Suppressor macrophage (primary cell): ENCODE data around the gene BTBD9.
A peak's percentile ranks its signal among the peaks of the same experiment; 100 is the strongest.

Source experiments
- DNase-seq, 4 experiments: peaks; one replicate each; pipeline ENCODE4 v3.0.0-alpha.2; 2020 to 2022

Gene BTBD9

DNA sequence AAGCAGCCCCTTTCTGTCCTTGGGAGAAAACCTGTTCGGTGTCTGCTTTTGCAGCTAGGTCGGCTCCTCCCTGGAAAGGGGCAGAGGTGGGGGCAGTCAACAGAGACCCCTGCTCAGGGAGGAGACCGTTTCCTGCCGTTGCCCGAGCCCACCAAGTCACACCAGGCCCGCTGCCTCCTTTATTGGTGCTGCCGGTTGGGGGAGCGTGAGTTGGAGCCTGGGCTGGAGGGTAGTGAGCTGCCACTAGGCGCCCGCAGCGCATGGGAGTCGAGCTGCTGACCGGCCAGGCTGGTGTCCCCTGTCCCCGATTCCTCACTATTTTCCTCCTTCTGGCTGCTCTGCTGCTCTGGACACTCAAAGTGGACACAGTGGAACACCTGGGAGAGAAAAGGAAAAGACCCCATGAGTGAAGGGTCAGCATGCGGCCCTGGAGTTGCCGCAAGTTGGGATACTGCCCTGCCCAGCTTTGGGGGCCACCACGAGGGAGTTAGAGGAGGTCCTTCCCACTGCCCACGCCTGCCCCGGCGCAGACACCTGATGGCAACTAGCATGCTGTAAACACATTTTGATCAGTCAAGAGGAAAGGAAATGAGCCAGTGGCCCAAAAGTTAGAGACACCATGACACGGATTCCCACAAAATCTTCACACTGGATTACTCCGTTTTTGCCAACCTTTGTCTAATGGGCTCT is 464.8 kb downstream of the BTBD9 start:
- no peak for DNase-seq

DNA sequence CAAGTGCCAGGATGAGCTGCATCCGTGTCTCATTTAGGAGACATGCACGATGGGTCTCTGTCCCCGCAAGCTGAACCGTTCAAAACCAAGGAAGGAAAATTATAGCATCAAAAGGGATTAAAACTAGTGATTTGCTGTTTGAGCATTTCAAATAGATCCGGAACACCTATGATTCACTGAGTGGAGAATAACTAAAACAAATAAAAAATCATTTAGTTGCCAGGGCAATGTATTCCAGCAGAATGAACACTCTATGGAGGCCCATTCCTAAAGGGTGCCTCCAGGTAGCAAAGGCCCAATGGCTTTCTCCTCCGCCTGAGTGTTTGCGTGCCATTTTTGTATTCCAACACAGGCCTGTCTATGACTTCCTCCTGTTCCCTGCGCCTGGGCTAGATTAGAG is 465.4 kb downstream of the BTBD9 start:
- DNase-seq, result no peak

DNA sequence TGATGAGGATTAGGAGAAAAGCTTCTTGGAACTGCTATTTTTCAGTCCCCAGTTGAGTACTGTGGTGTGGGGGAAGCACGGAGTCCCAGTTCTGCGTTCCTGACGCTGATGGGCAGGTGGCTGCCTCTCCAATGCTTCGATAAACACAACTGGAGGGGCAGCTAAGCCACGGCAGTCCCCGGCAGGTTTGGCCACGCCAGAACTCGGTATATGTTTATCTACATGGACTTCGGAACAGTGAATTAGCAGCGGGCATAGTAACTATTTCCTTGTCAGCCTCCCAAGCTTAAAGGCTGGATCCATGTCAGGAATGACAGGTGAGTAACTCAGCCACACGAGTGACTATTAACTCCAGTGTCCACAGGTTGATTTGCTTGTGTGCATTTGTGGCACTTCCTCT is 465.8 kb downstream of the BTBD9 start:
- no peak for DNase-seq

DNA sequence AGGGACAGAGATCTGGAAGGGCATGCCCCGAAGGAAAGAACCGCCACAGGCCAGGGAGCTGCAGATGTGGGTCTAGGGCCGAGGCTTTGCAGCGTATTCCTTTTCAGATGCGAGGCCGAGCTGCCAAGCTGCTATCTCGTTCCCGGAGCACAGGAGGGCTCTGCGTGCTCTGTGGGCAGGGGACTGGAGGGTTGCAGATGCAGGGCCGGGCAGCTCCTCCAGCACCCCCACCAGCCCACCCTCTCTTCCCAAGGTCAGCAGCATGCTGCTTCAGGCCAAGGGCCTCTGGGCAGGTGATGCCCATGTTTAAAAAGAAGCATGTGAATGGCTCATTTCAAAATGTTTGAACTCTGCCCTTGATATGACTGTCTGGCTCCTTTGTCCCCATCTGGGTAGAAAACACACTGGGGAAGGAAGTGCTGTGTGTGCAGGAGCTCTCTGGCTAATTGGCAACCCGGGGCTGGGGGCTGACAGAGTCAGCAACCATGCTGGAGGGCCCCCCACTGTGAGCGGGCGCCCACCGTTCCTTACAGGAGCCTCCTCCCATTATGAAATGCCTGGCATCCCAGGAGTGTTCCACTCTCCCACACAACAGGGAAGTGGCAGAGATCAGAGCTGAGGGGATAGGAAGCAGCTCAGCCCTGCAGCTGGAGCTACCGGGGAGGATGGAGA is 466.9 kb downstream of the BTBD9 start:
- DNase-seq, result no peak

DNA sequence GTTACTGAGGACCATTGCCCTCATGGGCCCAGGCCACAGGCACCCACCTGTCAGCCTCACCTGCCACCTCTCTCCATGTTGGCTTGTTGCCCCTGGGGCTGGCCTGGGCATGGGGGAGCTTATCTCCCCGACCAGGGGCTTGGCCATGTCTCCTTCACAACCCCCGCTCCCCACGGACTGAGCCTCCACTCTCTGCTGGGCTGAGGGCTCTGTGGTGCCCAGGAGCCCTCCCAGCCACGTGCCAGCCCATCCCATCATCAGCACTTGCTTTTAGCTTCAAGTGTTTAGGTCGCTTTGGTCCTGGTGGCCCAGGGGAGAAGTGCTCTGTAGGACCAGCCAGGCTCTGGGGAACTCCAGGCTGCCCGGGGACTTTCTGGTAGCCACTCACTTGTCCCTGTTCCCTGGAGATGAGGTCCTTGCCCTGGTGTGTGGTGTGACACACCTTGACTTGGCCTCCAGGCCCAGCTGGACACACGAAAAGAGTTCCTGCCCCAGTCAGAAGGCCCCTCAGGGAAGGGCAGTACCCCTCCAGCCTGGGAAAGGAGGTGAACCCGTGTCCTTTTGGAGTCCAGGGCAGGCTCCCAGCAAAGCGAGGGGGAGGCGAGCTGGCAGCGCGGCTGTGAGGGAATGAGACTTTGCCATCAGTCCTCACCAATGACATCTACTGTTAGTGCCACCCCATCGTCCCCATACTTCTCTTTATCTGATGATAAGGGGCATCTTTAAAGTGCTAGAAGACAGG is 467.6 kb downstream of the BTBD9 start:
- DNase-seq, result no peak

- no peak for DNase-seq
These were observed 468.9 kb downstream of the BTBD9 start for GRCh38 chr6:38170666-38171355.

DNA sequence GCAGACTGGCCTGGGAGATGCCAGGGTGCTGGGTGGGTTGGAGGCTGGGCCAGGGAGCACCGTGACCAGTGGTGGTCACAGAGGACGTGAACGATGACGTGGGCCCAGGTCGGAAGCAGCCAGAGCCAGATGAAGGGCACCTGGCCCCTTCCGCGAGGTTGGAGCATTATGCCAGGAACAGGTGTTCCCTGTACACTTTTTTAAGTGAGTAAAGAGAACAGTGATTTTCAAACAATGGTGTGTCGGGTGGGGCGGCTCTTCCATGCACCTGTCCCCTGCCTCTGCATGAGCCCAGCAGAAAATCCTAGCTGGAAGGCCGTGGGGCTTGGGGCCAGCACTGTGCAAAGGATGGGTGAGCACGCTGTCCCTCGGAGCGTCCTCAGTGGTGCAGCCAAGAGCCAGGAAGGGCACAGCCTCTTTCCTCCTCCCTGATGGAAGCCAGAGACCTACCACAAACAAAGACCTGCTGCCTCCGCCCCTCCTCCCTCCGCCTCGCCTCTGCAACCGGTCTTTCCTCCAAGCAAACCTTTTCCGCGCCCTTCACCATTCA is 469.7 kb downstream of the BTBD9 start:
- peak in 1 of 4 experiments; percentile 1 for DNase-seq

- no peak for DNase-seq
These were observed 470.3 kb downstream of the BTBD9 start for GRCh38 chr6:38169221-38169976.

DNA sequence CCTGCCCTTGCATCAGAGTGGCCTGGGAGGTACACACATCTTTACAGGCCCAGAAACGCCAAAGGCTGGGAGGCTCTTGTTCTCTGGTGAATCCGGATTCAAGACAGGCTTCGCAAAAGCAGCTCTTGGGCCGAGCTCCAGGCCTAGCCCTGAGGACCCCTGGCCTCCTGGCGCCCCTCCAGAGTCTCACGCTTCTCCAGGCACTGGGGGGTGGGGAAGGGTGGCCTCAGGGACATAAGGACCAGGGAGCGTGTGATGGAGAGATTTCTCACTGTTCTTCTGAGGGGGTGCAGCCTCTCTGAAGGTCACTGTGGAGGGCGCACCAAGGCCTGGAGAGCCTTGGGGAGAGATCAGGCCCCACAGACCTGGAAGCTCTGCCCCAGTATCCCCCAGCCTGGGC is 471.0 kb downstream of the BTBD9 start:
- DNase-seq, result peak in 1 of 4 experiments; percentile 0

DNA sequence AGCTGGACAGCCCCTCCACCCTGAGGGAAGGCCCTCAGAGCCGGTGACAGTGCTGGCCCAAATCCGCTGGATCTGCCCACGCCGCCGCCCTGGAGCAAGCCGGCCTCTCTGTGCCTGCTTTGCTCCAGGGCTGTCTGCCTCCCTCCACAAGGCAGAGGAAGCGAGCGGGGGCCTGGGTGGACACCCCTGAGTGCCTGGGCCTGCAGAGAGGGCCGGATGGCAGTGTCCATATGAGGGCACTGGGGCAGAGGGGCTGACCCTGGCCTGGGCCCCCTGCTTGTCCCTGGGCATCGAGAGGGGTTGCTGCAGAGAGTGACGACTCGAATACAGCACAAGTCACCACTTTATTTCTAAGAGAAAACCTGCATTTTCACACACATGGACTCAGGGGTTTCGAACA is 471.6 kb downstream of the BTBD9 start:
- DNase-seq, result peak in 1 of 4 experiments; percentile 1

- DNase-seq, result peak in 1 of 4 experiments; percentile 0
These were observed 472.1 kb downstream of the BTBD9 start for GRCh38 chr6:38167598-38167997.

GRCh38 chr6:38166411-38167240 is 473.1 kb downstream of the BTBD9 start:
- peak in 1 of 4 experiments; percentile 1 for DNase-seq

GRCh38 chr6:38164671-38165108 is 475.0 kb downstream of the BTBD9 start:
- no peak for DNase-seq

DNA sequence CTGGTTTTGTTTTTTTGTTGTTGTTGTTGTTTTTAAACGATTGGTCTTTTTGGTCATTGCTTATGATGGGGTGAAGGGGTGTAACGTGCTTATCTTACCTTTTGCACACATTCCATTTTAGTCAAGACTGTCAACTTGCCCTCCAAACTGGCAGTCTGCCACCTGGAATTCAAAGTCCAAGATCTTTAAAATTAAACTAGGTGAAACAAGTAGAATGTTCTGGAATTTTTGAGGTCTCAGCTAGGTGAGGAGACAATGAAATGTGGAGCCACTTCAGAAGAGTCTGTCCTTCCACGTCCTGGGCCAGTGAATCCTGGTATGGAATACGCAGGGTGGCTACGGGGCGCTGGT is 475.6 kb downstream of the BTBD9 start:
- no peak for DNase-seq

GRCh38 chr6:38163186-38164130 is 476.3 kb downstream of the BTBD9 start:
- DNase-seq, result peak in 1 of 4 experiments; percentile 1

DNA sequence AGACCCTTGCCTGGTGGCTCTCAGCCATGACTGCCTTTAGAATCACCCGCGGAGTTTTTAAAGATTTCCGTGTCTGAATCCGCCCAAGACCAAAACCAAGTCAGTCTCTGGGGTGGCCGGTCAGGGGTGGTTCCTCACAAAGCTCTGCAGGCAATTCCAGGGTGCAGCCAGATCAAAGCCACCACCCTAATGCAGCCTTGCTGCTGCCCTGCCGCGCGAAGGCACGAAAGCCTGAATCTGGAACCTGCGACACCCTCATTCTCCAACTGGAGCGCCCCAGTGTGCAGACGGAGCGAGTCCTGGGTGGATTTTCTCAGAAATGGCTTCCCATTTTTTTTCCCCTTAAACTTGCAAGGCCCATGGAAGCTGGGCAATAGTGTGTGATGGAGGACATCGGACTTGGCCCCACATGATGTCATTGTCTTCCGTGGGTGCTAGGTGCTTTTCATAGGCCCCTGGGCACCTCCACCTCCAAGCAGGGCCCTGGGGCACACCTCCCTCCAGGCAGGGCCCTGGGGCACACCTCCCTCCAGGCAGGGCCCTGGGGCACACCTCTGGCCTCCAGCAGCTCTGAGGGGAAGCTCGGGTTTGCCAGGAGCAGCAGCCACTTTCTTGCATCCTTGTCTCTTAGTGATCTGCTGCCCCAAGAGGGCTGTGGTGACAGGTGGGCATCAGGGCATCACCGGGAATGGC is 477.1 kb downstream of the BTBD9 start:
- DNase-seq, result peak in 1 of 4 experiments; percentile 1

DNA sequence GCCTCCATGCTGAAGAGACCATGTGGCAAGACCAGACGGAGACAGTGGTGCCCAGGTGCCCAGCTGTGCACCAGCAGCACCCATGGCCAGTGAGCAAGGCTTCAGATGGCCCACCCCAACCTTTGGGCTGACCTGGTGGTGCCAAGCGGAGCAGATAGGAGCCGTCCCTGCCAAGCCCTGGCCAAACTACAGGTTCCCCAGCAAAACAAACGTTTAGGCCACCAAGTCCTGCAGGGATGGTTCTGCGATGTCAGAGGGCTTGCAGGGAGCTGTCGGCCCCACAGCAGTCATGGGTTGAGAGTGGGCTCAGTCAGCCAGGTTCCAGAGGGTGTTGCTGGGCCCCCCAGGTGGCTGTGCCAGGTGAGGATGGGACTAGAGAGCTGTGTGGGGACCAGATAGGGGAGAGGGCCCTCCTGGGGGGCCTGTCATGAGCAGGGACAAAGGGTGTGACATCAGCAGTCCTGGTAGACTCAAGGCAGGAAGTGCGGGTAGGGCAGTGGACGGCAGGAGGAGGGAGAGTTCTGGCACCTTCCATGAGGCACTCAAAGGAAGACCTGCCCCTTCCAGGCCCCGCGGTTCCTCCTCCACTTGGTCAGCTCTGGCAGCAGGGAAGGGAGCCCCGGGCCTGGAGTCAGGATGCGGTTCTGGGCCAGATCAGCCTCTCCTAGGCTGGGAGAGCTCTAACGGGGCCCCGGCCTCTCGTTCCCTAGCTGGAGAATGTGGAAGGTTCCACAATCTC is 477.8 kb downstream of the BTBD9 start:
- DNase-seq, result no peak

- DNase-seq, result peak in 1 of 4 experiments; percentile 1
These were observed 478.4 kb downstream of the BTBD9 start for GRCh38 chr6:38161331-38161730.
